Epithelial cell of esophagus (primary cell): Measurements from ENCODE around the gene PRR20E.

Experiments
- DNase-seq: peaks from one replicate; pipeline ENCODE4 v3.0.0; 2010; ENCODE audit warnings: low read depth
- H3K4me3 ChIP-seq: 2 replicates; pipeline ENCODE4 v1.5.1; 2011; ENCODE audit warnings: mild to moderate bottlenecking, low read length, control low read depth
- TF ChIP-seq, protein P1 (sequence below): IDR thresholded peaks from 2 replicates; pipeline ENCODE4 v1.5.1; 2011; ENCODE audit warnings: low read depth, mild to moderate bottlenecking, low read length, control low read depth, inconsistent platforms; ENCODE audit not compliant: insufficient read depth; ENCODE audit errors: missing control alignments

PRR20E gene

DNA sequence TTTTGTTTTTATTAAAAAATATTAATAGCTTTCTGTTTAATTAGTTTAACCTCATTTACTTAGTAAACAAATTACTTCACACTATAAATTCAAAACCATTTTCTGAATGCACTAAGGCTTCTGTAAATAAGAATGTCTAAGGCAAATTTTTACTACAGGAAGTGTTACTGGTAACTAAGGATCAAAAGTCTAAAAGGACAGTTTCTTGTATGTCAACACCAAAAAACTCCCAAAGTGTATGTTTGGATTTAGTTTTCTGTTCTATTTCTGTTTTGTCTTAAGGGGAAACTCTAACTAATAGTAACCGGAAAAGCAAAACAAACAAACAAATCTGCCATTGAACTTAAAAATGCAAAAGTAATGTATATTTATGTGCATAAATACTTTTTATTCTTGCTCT lies 24.7 kb downstream of the PRR20E start:
- no peak overlapping the region for H3K4me3 ChIP-seq
- DNase-seq, result no peak
- TF ChIP-seq, protein P1, sequence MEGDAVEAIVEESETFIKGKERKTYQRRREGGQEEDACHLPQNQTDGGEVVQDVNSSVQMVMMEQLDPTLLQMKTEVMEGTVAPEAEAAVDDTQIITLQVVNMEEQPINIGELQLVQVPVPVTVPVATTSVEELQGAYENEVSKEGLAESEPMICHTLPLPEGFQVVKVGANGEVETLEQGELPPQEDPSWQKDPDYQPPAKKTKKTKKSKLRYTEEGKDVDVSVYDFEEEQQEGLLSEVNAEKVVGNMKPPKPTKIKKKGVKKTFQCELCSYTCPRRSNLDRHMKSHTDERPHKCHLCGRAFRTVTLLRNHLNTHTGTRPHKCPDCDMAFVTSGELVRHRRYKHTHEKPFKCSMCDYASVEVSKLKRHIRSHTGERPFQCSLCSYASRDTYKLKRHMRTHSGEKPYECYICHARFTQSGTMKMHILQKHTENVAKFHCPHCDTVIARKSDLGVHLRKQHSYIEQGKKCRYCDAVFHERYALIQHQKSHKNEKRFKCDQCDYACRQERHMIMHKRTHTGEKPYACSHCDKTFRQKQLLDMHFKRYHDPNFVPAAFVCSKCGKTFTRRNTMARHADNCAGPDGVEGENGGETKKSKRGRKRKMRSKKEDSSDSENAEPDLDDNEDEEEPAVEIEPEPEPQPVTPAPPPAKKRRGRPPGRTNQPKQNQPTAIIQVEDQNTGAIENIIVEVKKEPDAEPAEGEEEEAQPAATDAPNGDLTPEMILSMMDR, result no peak

DNA sequence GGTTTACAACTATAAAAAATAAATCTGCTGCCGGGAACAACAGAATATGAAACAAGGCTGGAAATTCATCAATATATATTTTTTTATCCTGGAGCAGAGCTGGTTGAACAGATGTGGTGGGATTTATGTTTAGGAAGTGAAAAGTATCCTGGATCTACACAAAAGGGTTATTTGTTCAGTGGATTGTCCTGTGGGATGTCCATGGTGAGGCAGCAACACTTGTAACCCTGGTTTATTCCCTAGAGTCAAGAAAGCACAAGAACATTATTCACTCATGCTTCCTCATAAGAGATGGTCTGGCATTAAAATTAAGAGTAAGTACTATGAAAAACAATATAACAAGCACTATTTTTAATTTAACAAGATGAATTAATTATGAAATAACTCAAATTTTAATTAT lies 46.0 kb downstream of the PRR20E start:
- TF ChIP-seq, protein P1, result no peak
- no peak for DNase-seq
- H3K4me3 ChIP-seq, result no peak overlapping the region
